ENCODE results near the gene PIP5K1B. TPM values are rescaled to one million over a fixed set of nuclear protein-coding genes. Genes with fewer than 3 reads are reported as not detected.

PIP5K1B gene
- total RNA-seq, 4 donors from 2014 or later = 1.2 to 2.6 (median 2.0) TPM

GRCh38 chr9:69030851-69031645 lies 326.0 kb downstream of the PIP5K1B start:
- ATAC-seq = no peak

GRCh38 chr9:69034071-69034470 lies 329.0 kb downstream of the PIP5K1B start:
- H3K9me3 ChIP-seq = no peaks in the 10 kb centered on the region
- no peak for DNase-seq
- no peaks in the 10 kb centered on the region for H3K27me3 ChIP-seq
- H3K36me3 ChIP-seq = no peaks in the 10 kb centered on the region
- peaks cover 2 to 10% of the 10 kb centered on the region in 2 donors for H3K4me1 ChIP-seq
- H3K27ac ChIP-seq = no peak overlapping the region
- in situ Hi-C loops (cut with MboI; ENCODE audit: low sequenced_read_pairs in 4 of 4) = no loop called here
- no peak overlapping the region for H3K4me3 ChIP-seq
- intact Hi-C loops (cut with DNase I; ENCODE audit: low total_unique reads) = loop anchor here (10.0 kb wide), 1 partner anchor 511 kb away; no protein-coding TSS in a partner anchor
- ATAC-seq = no peak
- TF ChIP-seq CTCF (IDR thresholded peaks at IDR 0.05 in 4 of 5, conservative IDR thresholded peaks at IDR 0.05 in 1 of 5) = no peak
- TF ChIP-seq POLR2A (IDR thresholded peaks at IDR 0.05) = no peak

More at GRCh38 chr9:69030851-69031645, 326.0 kb downstream of the PIP5K1B start:
- intact Hi-C loops (cut with DNase I; ENCODE audit: low total_unique reads) (loop anchor here (10.0 kb wide), 1 partner anchor 514 kb away; no protein-coding TSS in a partner anchor), in situ Hi-C loops (cut with MboI; ENCODE audit: low sequenced_read_pairs in 4 of 4) (no loop called here)
- no peaks in the 10 kb centered on the region for H3K36me3 ChIP-seq
- H3K4me3 ChIP-seq = no peak overlapping the region
- no peak for DNase-seq
- H3K27me3 ChIP-seq = no peaks in the 10 kb centered on the region
- no peaks in the 10 kb centered on the region for H3K9me3 ChIP-seq
- peaks cover 2 to 3% of the 10 kb centered on the region in 2 donors for H3K4me1 ChIP-seq
- TF ChIP-seq POLR2A (IDR thresholded peaks at IDR 0.05) = no peak
- no peak for TF ChIP-seq CTCF (IDR thresholded peaks at IDR 0.05 in 4 of 5, conservative IDR thresholded peaks at IDR 0.05 in 1 of 5)
- H3K27ac ChIP-seq = no peak overlapping the region

GRCh38 chr9:69035438-69036308 lies 330.6 kb downstream of the PIP5K1B start, which contains the start of gene FXN:
Gene FXN (plus strand): TSS chr9:69035752. CDS start chr9:69035783, 31 bp downstream.
- no peaks in the 10 kb centered on the region for H3K36me3 ChIP-seq
- H3K4me1 ChIP-seq = peaks cover 2 to 10% of the 10 kb centered on the region in 2 donors
- ATAC-seq (peak; percentile 96 to 97), DNase-seq (peak; percentile 45 to 75)
- intact Hi-C loops (cut with DNase I; ENCODE audit: low total_unique reads) = loop anchor here (1.0 to 10.0 kb wide), 4 partner anchors 137 to 509 kb away; partner anchors contain the start of gene TJP2
- no peaks in the 10 kb centered on the region for H3K9me3 ChIP-seq
- H3K27me3 ChIP-seq = no peaks in the 10 kb centered on the region
- in situ Hi-C loops (cut with MboI; ENCODE audit: low sequenced_read_pairs in 4 of 4) = no loop called here
- H3K27ac ChIP-seq = peak within 1 kb of the TSS; percentile 69 to 93 (median 89)
- TF ChIP-seq CTCF (IDR thresholded peaks at IDR 0.05 in 4 of 5, conservative IDR thresholded peaks at IDR 0.05 in 1 of 5) (peak; percentile 93 to 100 (median 97)), POLR2A (IDR thresholded peaks at IDR 0.05) (peak; percentile 19 to 46)
- H3K4me3 ChIP-seq = peak within 1 kb of the TSS; percentile 55 to 83 (median 72)

GRCh38 chr9:69036309-69036708 lies 331.3 kb downstream of the PIP5K1B start:
- Histone ChIP-seq H3K27ac (peak overlapping the region; percentile 69 to 93 (median 89)), H3K27me3 (no peaks in the 10 kb centered on the region), H3K4me3 (peak overlapping the region; percentile 55 to 83 (median 72)), H3K9me3 (no peaks in the 10 kb centered on the region), H3K36me3 (no peaks in the 10 kb centered on the region), H3K4me1 (peaks cover 2 to 10% of the 10 kb centered on the region in 2 donors)
- DNase-seq (no peak), ATAC-seq (no peak)
- in situ Hi-C loops (cut with MboI; ENCODE audit: low sequenced_read_pairs in 4 of 4) (no loop called here), intact Hi-C loops (cut with DNase I; ENCODE audit: low total_unique reads) (loop anchor here (5.0 to 10.0 kb wide), 2 partner anchors 136 to 508 kb away; partner anchors contain the start of gene TJP2)
- TF ChIP-seq POLR2A (IDR thresholded peaks at IDR 0.05) = no peak
- TF ChIP-seq CTCF (IDR thresholded peaks at IDR 0.05 in 4 of 5, conservative IDR thresholded peaks at IDR 0.05 in 1 of 5) = no peak
